ENCODE measurements around the gene KIAA0930. TPM values are rescaled to one million over a fixed set of nuclear protein-coding genes. Genes with fewer than 3 reads are reported as not detected.

Gene KIAA0930
- total RNA-seq, 1 donor from 2014 or later = 18.6 TPM

- intact Hi-C loops (cut with micrococcal nuclease) = no loop called here
These were observed 19.5 kb downstream of the KIAA0930 start for GRCh38 chr22:45221201-45221600.

GRCh38 chr22:45218976-45219375 lies 21.7 kb downstream of the KIAA0930 start:
- intact Hi-C loops (cut with micrococcal nuclease) = no loop called here

GRCh38 chr22:45217806-45218205 lies 22.9 kb downstream of the KIAA0930 start:
- intact Hi-C loops (cut with micrococcal nuclease) = no loop called here

DNA sequence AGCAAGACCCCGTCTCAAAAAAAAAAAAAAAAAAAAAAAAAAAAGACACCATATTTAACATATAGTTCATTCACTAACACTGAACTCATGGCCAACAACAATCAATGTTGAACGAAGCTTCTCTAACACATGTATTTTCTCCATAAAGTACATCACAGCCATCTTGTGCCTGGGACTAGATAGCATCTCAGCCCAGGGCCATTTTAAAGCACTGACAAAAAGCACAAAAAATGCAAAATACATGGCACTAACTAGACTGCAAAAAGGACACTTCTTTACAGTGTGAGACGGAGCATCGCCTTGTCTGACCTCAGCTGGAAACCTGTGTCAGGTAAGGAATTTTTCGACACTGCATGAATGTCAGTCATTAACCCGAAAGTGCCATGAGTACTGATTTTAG lies 23.3 kb downstream of the KIAA0930 start:
- intact Hi-C loops (cut with micrococcal nuclease) = no loop called here

DNA sequence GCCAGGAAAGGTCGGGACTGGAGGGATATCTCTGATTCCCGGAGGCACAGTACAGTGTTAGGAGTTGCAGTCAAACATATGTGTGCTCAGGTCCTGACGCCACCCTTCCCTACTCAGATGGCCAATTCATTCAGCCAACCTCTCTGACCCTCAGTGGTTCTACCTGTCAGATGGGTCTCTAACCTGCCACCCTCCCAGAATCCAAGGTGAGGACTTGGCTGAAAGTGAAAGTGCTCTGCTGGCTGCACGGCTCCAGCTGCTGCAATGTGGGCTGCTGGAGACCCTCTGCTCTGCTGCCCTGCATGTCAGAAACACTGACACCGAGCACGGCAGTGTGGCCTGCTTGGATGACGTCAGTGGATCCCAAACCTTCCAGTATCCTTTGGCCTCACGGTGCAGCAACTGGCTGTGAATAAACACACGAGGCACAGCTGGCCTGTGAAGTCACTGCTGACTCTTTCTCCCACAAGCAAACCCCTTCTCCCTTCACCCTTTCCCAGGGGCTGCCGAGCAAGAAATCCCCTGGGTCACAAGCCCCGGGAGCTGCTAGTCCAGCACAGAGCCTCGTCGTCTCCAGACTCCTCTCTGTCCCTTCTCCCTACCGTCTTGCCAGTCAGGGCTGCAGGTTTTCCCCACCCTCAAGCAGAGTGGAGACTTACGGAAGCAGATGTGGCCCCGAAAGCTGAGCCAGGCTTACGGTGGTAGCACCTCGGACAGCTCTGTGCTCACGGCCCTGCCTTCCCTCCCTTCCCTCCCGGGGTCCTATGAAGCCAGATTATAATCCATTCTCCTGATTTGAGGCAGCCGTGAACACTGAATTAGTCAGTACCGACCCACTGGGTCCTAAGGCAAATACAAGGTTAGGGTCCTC lies 24.3 kb downstream of the KIAA0930 start:
- intact Hi-C loops (cut with micrococcal nuclease) = no loop called here

- intact Hi-C loops (cut with micrococcal nuclease) = no loop called here
These were observed 27.5 kb downstream of the KIAA0930 start for GRCh38 chr22:45212992-45213751.

GRCh38 chr22:45212306-45212709 lies 28.4 kb downstream of the KIAA0930 start:
- intact Hi-C loops (cut with micrococcal nuclease) = no loop called here

DNA sequence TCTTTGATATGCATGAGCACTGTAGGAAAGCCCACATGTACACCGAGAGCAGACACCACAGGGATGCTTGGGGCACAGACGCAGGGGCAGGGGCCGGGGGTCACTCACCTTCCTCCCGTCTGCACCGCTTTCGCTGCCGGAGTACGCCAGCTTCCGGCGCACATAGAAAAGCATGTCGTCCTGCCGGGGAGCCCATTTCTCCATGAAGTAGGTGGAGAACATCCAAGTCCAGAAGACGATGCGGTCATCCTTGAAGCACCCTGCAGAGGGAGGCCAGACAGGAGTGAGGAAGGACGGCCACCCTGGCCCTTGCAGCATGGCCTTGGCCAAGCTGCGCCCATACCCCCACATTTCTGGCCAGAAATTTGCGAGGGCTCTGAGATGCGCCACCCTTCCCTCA lies 28.8 kb downstream of the KIAA0930 start:
- intact Hi-C loops (cut with micrococcal nuclease) = no loop called here

GRCh38 chr22:45211435-45211834 lies 29.3 kb downstream of the KIAA0930 start:
- intact Hi-C loops (cut with micrococcal nuclease) = no loop called here

GRCh38 chr22:45210991-45211390 lies 29.7 kb downstream of the KIAA0930 start:
- intact Hi-C loops (cut with micrococcal nuclease) = no loop called here

DNA sequence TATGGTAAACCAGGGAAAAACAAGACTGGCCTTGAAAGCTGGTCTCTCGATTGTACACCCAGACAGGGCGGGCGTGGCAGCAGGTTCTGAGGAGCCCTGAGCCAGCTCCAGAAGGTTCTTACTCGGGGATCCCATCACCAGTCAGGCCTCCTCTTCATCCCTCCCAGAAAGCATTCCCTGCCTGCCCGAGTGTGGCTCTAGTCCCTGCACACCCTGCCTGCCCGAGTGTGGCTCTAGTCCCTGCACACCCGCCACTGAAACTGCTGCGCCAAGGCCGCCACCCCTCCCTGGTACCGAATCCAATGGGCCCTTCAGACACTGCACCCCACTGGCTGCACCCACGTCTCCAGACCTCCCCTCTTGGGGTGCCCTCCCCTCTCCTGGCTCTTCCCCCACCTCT lies 30.1 kb downstream of the KIAA0930 start:
- intact Hi-C loops (cut with micrococcal nuclease) = no loop called here

DNA sequence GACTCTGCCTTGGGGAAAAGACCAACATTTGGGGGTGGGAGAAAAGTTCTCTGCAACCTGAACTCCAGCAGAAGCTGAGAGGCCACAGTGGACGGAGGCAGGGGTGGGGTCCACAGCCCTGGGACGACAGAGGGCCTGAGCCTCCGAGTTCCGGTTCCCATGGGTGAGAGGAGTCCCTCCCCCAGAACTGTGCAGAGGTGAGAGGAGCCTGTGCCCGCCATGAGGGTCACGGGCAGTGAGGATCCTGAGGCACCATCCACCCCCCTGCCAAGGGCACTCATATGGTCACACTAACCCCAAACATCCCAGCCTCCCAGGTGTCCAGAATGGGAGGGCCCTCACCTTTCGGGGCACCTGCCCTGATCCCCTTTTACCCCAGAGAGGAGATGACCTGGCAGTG lies 30.5 kb downstream of the KIAA0930 start:
- intact Hi-C loops (cut with micrococcal nuclease) = no loop called here

GRCh38 chr22:45208993-45209838 lies 31.5 kb downstream of the KIAA0930 start:
- intact Hi-C loops (cut with micrococcal nuclease) = no loop called here

DNA sequence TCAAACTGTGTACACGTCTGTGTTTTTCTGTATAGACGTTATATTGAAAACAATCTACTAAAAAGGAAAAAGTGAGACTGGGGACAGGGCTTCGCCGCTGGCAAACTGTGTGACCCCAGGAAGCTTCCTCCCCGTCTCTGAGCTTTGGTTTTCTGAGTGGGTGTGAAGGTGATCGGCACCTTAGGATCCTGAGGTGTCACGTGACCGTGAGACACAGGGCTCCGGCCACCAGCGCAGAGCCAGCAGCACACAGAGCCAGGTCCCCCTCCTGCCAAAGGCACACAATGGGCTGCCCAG lies 32.0 kb downstream of the KIAA0930 start:
- intact Hi-C loops (cut with micrococcal nuclease) = no loop called here

GRCh38 chr22:45207981-45208664 lies 32.6 kb downstream of the KIAA0930 start:
- intact Hi-C loops (cut with micrococcal nuclease) = no loop called here

- intact Hi-C loops (cut with micrococcal nuclease) = no loop called here
These were observed 33.2 kb downstream of the KIAA0930 start for GRCh38 chr22:45207533-45207932.

DNA sequence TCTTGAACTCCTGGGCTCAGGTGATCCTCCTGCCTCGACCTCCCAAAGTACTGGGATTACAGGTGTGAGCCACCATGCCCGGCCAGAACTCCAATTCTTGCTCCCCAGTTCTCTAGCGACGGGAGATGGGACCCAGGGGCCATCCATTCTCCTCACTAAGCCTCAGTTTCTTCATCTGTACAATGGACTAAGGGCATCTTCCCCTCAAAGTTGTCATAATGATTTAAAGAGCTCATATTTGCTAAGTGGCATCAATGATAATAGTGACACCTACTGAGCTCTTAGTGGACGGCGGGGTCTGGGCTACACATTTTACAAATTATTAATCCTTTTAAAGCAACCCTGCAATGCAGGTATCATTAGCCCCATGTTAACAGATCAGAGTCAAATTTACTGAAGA lies 34.5 kb downstream of the KIAA0930 start:
- intact Hi-C loops (cut with micrococcal nuclease) = no loop called here

DNA sequence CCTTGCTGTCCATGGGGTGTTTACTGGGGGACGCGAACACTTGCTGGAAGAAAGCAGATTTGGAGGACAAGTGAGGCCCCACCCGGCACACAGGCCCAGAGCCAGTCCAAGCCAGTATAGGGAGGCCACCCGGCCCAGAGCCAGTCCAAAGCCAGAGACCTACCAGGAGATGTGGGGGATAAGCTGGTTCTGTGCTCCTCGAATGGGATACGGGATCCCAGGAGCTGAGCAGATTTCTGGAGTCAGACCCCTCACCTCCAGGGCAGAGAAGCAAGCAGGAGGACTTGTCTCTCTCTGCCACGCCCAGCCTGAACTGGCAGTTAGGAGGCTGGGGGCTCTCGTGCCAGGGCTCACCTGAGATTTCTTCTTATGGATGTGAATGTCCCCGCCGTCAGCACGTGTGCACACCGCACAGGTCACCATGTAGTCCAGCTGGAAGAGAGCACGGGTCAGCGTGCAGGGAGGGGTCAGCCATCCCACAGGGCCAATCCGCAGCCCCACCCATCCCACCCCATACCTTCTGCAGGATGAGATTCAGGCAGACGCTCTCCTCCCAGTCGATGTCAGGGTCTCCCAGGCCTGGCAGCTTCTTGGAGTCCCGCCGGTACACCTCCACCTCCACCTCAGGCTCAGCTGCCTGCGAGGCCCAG lies 35.3 kb downstream of the KIAA0930 start:
- intact Hi-C loops (cut with micrococcal nuclease) = no loop called here

- intact Hi-C loops (cut with micrococcal nuclease) = no loop called here
These were observed 35.9 kb downstream of the KIAA0930 start for GRCh38 chr22:45204819-45205218.

DNA sequence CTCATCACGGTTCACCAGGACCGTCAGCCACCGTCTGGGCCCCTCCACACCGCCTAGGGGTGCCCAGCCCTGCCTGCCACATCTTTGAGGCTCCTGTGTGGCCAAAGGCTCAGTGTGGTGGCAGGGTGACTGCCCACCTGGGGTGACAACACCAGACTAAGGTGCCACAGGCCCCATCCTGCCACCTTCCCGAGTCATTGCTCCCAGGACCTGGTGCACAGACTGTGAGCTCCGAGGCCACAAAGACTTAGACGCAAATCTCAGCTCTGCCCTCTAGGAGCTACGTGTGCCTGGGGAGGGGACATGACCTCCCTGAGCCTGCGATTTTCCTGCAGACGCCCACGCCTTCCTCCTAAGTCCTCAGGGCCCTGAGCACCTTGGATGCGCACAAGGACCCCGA lies 36.5 kb downstream of the KIAA0930 start:
- intact Hi-C loops (cut with micrococcal nuclease) = no loop called here

Data from T-helper 2 cell treated with Interferon-gamma antibody and Interleukin-4, amounts not matched to agents 100 ng/mL and 5 ng/mL, for 36 hours (primary cell).